A172 (cell line): ENCODE results near the gene PWWP2A. TPM values are rescaled to one million over a fixed set of nuclear protein-coding genes. Genes with fewer than 3 reads are reported as not detected.
"Not testable (repeated sequence)": the region's sequence is repeated elsewhere in the genome, so short reads cannot be mapped to it uniquely, and the experiment has no call there.

Experiments used
- DNase-seq: peaks from one replicate; pipeline ENCODE4 v3.0.0-alpha.2; 2015; ENCODE audit warnings: low spot score
- total RNA-seq: library from RNA; depleted of rRNA; stranded (reverse); fragments of >200 nt; shearing (Covaris generic); gene quantifications from 2 replicates; pipeline ENCODE4 v1.2.3, GENCODE V29; 2014; rRNA removed

The PWWP2A gene, protein sequence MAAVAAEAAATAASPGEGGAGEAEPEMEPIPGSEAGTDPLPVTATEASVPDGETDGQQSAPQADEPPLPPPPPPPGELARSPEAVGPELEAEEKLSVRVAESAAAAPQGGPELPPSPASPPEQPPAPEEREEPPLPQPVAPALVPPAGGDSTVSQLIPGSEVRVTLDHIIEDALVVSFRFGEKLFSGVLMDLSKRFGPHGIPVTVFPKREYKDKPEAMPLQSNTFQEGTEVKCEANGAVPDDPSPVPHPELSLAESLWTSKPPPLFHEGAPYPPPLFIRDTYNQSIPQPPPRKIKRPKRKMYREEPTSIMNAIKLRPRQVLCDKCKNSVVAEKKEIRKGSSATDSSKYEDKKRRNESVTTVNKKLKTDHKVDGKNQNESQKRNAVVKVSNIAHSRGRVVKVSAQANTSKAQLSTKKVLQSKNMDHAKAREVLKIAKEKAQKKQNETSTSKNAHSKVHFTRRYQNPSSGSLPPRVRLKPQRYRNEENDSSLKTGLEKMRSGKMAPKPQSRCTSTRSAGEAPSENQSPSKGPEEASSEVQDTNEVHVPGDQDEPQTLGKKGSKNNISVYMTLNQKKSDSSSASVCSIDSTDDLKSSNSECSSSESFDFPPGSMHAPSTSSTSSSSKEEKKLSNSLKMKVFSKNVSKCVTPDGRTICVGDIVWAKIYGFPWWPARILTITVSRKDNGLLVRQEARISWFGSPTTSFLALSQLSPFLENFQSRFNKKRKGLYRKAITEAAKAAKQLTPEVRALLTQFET
- total RNA-seq = 17.7 and 21.0 TPM in 2 replicates

GRCh38 chr5:160119142-160119904 lies at the start of gene PWWP2A:
Gene PWWP2A (minus strand): TSS chr5:160119450. CDS start chr5:160119388, 62 bp downstream.
- peak; percentile 100 for DNase-seq

- no peak for DNase-seq
Measured at GRCh38 chr5:160167624-160168165, 48.4 kb upstream of the PWWP2A start.

GRCh38 chr5:160166973-160167623 lies 47.8 kb upstream of the PWWP2A start:
- no peak for DNase-seq

- DNase-seq = no peak
Measured at GRCh38 chr5:160166069-160166972, 47.1 kb upstream of the PWWP2A start.

DNA sequence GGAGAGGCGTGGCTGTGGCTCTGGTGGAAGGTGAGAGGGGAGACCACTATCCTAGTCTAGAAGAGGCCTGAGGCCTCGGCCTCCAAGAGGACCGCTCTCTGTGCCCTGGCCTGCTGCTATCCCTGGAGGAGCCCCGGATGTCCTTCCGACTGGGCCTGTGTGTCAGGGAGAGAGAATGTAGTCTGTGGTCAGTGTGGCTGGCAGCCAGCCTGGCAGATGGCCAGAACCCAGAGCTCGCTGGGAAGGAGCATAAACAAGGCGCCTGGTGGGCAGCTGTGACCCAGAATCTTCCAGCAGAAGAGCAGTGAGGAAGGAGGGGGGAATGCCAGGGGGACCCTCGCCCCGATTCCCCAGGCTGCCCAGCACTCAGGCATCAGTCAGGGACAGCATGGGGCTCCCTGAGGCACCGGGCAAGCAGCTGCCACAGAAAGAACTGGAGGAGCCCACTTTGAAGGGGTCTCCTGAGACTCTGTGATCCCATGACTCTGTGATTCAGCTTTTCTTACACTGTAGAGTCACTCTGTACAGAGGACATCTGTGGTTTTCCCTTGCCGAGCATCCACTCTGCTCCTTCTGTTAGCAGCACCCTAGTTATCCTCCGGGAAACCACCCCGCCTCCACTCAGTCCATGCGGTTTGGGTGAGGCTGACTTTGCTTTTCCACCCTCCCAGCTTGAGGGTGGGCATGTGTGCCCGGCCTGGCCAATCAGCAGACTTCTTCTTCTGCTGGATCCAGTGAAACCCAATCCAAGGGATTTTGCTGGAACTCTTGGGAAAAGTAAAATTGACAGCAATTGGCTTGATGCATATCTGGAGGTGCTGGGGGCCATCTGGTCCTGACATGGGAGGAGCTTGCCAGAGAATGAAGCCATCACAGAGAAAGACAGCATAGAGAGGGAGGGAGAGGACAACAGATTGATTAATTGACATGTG lies 46.2 kb upstream of the PWWP2A start:
- peak; percentile 100 for DNase-seq

DNA sequence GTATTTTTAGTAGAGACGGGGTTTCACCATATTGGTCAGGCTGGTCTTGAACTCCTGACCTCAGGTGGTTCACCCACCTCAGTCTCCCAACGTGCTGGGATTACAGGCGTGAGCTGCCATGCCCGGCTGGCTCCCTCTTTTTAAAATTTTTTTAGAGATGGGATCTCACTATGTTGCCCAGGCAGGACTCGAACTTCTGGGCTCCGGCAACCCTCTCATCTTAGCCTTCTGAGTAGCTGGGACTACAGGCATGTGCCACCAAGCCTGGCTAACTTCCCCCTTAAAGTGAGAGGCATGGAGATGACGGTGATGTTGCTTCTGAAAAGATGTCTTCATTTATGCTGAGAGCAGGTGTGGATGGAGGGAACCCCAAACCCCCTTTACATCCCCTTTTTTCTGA lies 43.7 kb upstream of the PWWP2A start:
- no peak for DNase-seq

GRCh38 chr5:160161626-160162025 lies 42.4 kb upstream of the PWWP2A start:
- no peak for DNase-seq

DNA sequence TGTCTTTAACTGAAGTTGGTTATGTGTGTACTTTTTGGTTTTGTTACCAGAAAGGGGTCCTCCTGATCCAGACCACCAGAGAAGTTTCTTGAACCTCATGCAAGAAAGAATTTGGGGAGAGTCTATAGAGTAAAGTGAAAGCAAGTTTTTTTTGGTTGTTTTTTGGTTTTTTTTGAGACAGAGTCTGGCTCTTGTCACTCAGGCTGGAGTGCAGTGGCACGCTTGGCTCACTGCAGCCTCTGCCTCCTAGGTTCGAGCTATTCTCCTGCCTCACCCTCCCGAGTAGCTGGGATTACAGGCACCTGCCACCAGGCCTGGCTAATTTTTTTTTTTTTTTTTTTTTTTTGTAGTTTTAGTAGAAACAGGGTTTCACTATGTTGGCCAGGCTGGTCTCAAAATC lies 41.6 kb upstream of the PWWP2A start:
- not testable (repeated sequence) for DNase-seq

GRCh38 chr5:160159991-160160792 lies 40.9 kb upstream of the PWWP2A start:
- DNase-seq = no peak

DNA sequence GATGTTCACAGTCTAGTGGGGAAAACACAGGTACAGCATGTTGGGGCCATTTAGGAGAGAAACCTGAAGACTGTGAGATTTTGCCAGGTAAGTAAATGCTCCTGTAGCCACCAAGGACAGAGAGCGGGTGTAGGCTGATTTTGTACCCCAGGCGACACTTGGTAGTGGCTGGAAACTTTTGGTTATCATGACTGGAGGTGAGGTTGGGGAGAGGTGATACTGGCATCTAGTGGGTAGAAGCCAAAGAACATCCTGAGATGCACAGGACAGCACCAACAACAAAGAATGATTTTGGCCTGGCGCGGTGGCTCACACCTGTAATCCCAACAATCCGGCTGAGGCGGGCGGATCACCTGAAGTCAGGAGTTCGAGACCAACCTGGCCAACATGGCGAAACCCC lies 38.8 kb upstream of the PWWP2A start:
- DNase-seq = no peak

- DNase-seq = no peak
Measured at GRCh38 chr5:160155017-160155750, 35.9 kb upstream of the PWWP2A start.

DNA sequence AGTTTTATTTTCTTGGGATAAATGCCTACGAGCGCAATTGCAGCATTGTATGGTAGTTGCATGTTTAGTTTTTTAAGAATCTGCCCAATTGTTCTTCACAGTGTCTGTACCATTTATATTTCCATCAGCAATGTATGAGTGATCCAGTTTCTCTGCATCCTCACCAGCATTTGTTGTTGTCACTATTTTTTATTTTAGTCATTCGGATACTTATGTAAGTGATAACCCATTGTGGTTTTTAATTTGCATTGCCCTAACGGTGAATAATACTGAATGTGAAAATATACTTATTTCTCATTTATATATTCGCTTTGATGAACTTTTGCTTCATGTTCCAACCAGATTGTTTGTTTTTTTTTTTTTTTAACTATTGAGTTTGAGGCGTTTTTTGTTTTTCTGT lies 33.7 kb upstream of the PWWP2A start:
- DNase-seq = no peak

- no peak for DNase-seq
Measured at GRCh38 chr5:160152287-160152686, 33.0 kb upstream of the PWWP2A start.

GRCh38 chr5:160151017-160151416 lies 31.8 kb upstream of the PWWP2A start:
- DNase-seq = no peak

GRCh38 chr5:160150381-160150780 lies 31.1 kb upstream of the PWWP2A start:
- no peak for DNase-seq

DNA sequence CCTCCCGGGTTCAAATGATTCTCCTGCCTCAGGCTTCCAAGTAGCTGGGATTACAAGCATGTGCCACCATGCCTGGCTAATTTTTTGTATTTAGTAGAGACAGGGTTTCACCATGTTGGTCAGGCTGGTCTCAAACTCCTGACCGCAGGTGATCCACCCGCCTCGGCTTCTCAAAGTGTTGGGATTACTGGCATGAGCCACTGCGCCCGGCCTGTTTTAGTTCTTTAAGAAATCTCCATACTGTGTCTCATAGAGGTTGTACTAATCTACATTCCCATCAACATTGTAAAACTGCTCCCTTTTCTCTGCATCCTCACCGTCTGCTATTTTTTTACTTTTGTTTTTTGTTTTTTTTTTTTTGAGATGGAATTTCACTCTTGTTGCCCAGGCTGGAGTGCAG lies 25.2 kb upstream of the PWWP2A start:
- DNase-seq = not testable (repeated sequence)

DNA sequence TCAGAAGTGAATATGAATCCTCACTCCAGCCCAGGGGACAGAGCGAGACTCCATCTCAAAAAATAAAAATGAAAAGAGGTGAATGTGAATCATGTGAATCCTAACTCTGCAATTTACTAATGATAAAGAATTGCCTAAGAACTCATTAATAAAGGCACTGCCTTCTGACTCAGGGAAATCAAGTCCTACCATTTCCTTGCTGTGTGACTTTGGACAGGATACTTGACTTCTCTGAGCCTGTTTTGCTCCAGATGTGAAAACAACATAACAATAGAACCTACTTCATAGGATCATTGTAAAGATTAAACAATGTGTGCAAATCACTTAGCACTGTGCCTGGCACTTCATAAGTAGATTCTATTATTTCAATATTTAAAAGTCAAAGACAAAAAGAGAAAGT lies 15.1 kb upstream of the PWWP2A start:
- DNase-seq = no peak

DNA sequence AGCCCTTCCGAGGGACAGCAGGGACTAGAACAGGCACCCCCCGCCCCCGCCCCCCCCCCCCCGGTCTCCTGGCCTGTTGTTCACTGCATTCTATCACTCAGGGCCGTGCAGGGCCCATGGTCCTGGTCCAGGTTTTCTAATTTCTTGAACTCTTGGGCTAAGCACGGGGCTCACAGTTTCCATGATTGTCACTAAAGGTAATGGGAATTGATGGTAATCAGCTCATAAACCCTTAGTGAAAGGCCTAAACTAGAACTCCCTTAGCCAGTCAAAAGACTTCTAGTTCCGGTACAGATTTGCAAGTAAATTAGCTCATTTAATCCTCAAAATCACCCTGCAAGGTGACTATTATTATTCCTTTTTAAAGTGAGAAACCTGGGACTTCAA lies 14.7 kb upstream of the PWWP2A start:
- no peak for DNase-seq
